GM12878 (cell line): Measurements from ENCODE around the gene ASB9.

Experiments
- EZH2 ChIP-seq: IDR thresholded peaks from 2 replicates; pipeline ENCODE4 v1.6.1; 2012; ENCODE audit warnings: low read depth, mild to moderate bottlenecking, control low read depth, inconsistent platforms, low read length, borderline replicate concordance; ENCODE audit not compliant: control insufficient read depth
- MYB ChIP-seq: fragments of 150-350 bp; IDR thresholded peaks from 2 replicates; pipeline ENCODE4 v1.6.1; 2014; ENCODE audit warnings: mild to moderate bottlenecking, low read depth, low read length, borderline replicate concordance
- NFIC ChIP-seq: IDR thresholded peaks from 2 replicates; pipeline ENCODE4 v1.6.1; 2012; ENCODE audit warnings: low read depth, mild to moderate bottlenecking, inconsistent platforms, low read length, moderate library complexity
- POLR2A ChIP-seq: IDR thresholded peaks from 2 replicates; pipeline ENCODE4 v1.6.1; 2011; ENCODE audit warnings: low read depth, mild to moderate bottlenecking, low read length
- RAD21 ChIP-seq: IDR thresholded peaks from 2 replicates; pipeline ENCODE4 v1.6.1; 2011; ENCODE audit warnings: mild to moderate bottlenecking, low read depth, low read length, moderate library complexity; ENCODE audit not compliant: insufficient read depth
- SIN3A ChIP-seq: IDR thresholded peaks from 2 replicates; pipeline ENCODE4 v1.6.1; 2012; ENCODE audit warnings: low read depth, low read length, improper control_type of control experiment
- SRF ChIP-seq, 2 experiments: IDR thresholded peaks; 2 replicates each; pipeline ENCODE4 v1.6.1; 2011; ENCODE audit warnings: low read depth in 2 of 2, low read length in 2 of 2, mild to moderate bottlenecking in 1 of 2, moderate library complexity in 1 of 2
- TCF12 ChIP-seq: IDR thresholded peaks from 2 replicates; pipeline ENCODE4 v1.6.1; 2011; ENCODE audit warnings: low read depth, mild to moderate bottlenecking, low read length
- TF ChIP-seq, protein P1 (sequence below): IDR thresholded peaks from 2 replicates; pipeline ENCODE4 v1.6.1; 2012; ENCODE audit warnings: mild to moderate bottlenecking, low read depth, low read length

DNA sequence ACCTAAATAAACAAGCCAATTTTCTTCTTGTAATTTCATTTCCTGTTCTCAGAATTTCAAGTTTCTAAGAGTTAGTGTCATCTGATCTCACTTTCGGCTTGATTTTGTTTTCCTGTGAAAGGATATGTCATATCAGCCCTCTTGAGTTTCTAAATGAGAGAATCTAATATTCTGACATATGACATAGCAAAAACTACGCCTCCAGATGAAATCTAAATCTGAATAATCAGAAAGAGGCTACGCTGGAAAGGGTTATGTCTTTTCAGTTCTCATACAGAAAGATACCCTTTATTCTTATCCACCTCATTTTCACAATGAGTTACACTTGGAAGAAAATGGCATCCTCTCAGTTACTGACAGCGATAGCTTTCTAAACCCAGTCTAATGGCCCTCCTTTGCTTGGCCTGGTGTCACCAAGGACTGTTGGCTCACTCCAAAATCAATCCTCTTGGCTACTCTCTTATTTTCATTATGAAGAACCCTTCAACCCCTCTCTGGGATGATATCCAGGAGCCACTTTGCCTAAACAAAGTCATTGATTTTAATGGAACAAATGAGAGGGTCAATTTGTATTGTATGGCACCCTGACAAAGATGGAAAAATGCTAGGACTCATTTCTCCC, 65.6 kb downstream of the ASB9 start:
- TF ChIP-seq, protein P1, sequence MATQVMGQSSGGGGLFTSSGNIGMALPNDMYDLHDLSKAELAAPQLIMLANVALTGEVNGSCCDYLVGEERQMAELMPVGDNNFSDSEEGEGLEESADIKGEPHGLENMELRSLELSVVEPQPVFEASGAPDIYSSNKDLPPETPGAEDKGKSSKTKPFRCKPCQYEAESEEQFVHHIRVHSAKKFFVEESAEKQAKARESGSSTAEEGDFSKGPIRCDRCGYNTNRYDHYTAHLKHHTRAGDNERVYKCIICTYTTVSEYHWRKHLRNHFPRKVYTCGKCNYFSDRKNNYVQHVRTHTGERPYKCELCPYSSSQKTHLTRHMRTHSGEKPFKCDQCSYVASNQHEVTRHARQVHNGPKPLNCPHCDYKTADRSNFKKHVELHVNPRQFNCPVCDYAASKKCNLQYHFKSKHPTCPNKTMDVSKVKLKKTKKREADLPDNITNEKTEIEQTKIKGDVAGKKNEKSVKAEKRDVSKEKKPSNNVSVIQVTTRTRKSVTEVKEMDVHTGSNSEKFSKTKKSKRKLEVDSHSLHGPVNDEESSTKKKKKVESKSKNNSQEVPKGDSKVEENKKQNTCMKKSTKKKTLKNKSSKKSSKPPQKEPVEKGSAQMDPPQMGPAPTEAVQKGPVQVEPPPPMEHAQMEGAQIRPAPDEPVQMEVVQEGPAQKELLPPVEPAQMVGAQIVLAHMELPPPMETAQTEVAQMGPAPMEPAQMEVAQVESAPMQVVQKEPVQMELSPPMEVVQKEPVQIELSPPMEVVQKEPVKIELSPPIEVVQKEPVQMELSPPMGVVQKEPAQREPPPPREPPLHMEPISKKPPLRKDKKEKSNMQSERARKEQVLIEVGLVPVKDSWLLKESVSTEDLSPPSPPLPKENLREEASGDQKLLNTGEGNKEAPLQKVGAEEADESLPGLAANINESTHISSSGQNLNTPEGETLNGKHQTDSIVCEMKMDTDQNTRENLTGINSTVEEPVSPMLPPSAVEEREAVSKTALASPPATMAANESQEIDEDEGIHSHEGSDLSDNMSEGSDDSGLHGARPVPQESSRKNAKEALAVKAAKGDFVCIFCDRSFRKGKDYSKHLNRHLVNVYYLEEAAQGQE = no peak
- TF ChIP-seq POLR2A (no peak), EZH2 (no peak), NFIC (peak; percentile 96), TCF12 (no peak), RAD21 (no peak), SIN3A (no peak), SRF (IDR thresholded peaks at IDR 0.05; ENCODE audit: low read depth in 2 of 2, low read length in 2 of 2) (no peak), MYB (no peak)
